Activated CD8-positive, alpha-beta T cell treated with anti-CD3 and anti-CD28 coated beads, Interleukin-2, amount 10 ng/mL, durations not matched to agents 7 days and 5 days (primary cell): ENCODE data around the gene SPATS2L. TPM values are rescaled to one million over a fixed set of nuclear protein-coding genes. Genes with fewer than 3 reads are reported as not detected.

Experiments used
- ATAC-seq: fragments of 150-1000 bp; cut with Tn5 transposase; one replicate; pipeline ENCODE4 v1.10.0; 2021; ENCODE audit warnings: moderate library complexity
- CTCF ChIA-PET: fragments of 350-600 bp; sonication (Branson Sonifier 250); formaldehyde crosslinking; loops from one replicate; lab custom pipeline; 2021; ENCODE audit warnings: antibody characterized with exemption; lab: Charles Lee
- POLR2A ChIA-PET: fragments of 350-600 bp; sonication (Branson Sonifier 250); formaldehyde crosslinking; loops from one replicate; lab custom pipeline; 2021; ENCODE audit warnings: antibody characterized with exemption; lab: Charles Lee
- DNase-seq: peaks from one replicate; pipeline ENCODE4 v3.0.0-alpha.2; 2020
- H3K27ac Mint-ChIP-seq: one replicate; pipeline ENCODE4 v1.8.0; 2021; ENCODE audit warnings: mild to moderate bottlenecking, mixed read lengths
- H3K27me3 Mint-ChIP-seq: one replicate; pipeline ENCODE4 v1.8.0; 2021; ENCODE audit warnings: low read depth, mixed read lengths
- H3K36me3 Mint-ChIP-seq: one replicate; pipeline ENCODE4 v1.8.0; 2021; ENCODE audit warnings: low read depth, mixed read lengths
- H3K4me1 Mint-ChIP-seq: one replicate; pipeline ENCODE4 v1.8.0; 2021; ENCODE audit warnings: low read depth, mixed read lengths
- H3K4me3 Mint-ChIP-seq: one replicate; pipeline ENCODE4 v1.8.0; 2021; ENCODE audit warnings: mild to moderate bottlenecking, mixed read lengths
- H3K9me3 Mint-ChIP-seq: one replicate; pipeline ENCODE4 v1.8.0; 2022; ENCODE audit warnings: mixed read lengths; ENCODE audit not compliant: insufficient read depth
- total RNA-seq, 2 experiments: library from RNA; stranded (reverse); gene quantifications; one replicate each; pipeline ENCODE4 v1.2.3, GENCODE V29; 2021

Gene SPATS2L
- total RNA-seq, 2 experiments from 2014 or later = 45.5 to 46.5 TPM

- ChIA-PET CTCF (no interaction called here), POLR2A (interaction anchor here (1.4 kb wide), 1 partner anchor 48 kb away, joined by 5 read pairs; no protein-coding TSS in a partner anchor)
- Mint-ChIP-seq H3K27ac (no peak overlapping the region), H3K4me1 (peaks cover 7% of the 10 kb centered on the region), H3K36me3 (peaks cover 29% of the 10 kb centered on the region), H3K27me3 (no peaks in the 10 kb centered on the region), H3K9me3 (no peaks in the 10 kb centered on the region), H3K4me3 (no peak overlapping the region)
- ATAC-seq = no peak
- no peak for DNase-seq
These were observed 116.2 kb downstream of the SPATS2L start for GRCh38 chr2:200422532-200423261.

GRCh38 chr2:200423541-200423940 lies 117.0 kb downstream of the SPATS2L start:
- ChIA-PET CTCF (interaction anchor here (0.5 to 1.1 kb wide), 3 partner anchors 18 to 79 kb away, joined by 3 read pairs; no protein-coding TSS in a partner anchor), POLR2A (interaction anchor here (1.4 kb wide), 1 partner anchor 49 kb away, joined by 5 read pairs; no protein-coding TSS in a partner anchor)
- Mint-ChIP-seq H3K27ac (no peak overlapping the region), H3K4me3 (no peak overlapping the region), H3K36me3 (peaks cover 29% of the 10 kb centered on the region), H3K9me3 (no peaks in the 10 kb centered on the region), H3K27me3 (no peaks in the 10 kb centered on the region), H3K4me1 (peaks cover 7% of the 10 kb centered on the region)
- ATAC-seq (no peak), DNase-seq (no peak)

GRCh38 chr2:200425026-200425821 lies 118.7 kb downstream of the SPATS2L start:
- ATAC-seq (no peak), DNase-seq (no peak)
- POLR2A ChIA-PET = no interaction called here
- CTCF ChIA-PET = interaction anchor here (1.3 to 1.6 kb wide), 2 partner anchors 58 to 120 kb away, joined by 4 to 6 read pairs; no protein-coding TSS in a partner anchor
- Mint-ChIP-seq H3K36me3 (peaks cover 18% of the 10 kb centered on the region), H3K9me3 (no peaks in the 10 kb centered on the region), H3K27ac (no peak overlapping the region), H3K4me3 (no peak overlapping the region), H3K4me1 (peaks cover 7% of the 10 kb centered on the region), H3K27me3 (no peaks in the 10 kb centered on the region)

GRCh38 chr2:200426754-200427153 lies 120.3 kb downstream of the SPATS2L start:
- ChIA-PET POLR2A (interaction anchor here (1.2 kb wide), 1 partner anchor 53 kb away, joined by 3 read pairs; no protein-coding TSS in a partner anchor), CTCF (interaction anchor here (0.8 to 1.6 kb wide), 3 partner anchors 46 to 122 kb away, joined by 3 to 6 read pairs (median 3); no protein-coding TSS in a partner anchor)
- Mint-ChIP-seq H3K4me1 (peaks cover 7% of the 10 kb centered on the region), H3K27ac (no peak overlapping the region), H3K36me3 (peaks cover 8% of the 10 kb centered on the region), H3K4me3 (no peak overlapping the region), H3K9me3 (no peaks in the 10 kb centered on the region), H3K27me3 (no peaks in the 10 kb centered on the region)
- ATAC-seq (no peak), DNase-seq (no peak)

- no peaks in the 10 kb centered on the region for H3K9me3 Mint-ChIP-seq
- no peaks in the 10 kb centered on the region for H3K27me3 Mint-ChIP-seq
- no peak overlapping the region for H3K27ac Mint-ChIP-seq
- no peak overlapping the region for H3K4me3 Mint-ChIP-seq
- H3K4me1 Mint-ChIP-seq = peaks cover 7% of the 10 kb centered on the region
- ChIA-PET POLR2A (no interaction called here), CTCF (interaction anchor here (0.9 to 1.1 kb wide), 2 partner anchors 52 to 54 kb away, joined by 3 to 4 read pairs; no protein-coding TSS in a partner anchor)
- H3K36me3 Mint-ChIP-seq = peaks cover 6% of the 10 kb centered on the region
- ATAC-seq = no peak
- DNase-seq = no peak
These were observed 122.6 kb downstream of the SPATS2L start for GRCh38 chr2:200428961-200429665.

GRCh38 chr2:200430017-200430416 lies 123.5 kb downstream of the SPATS2L start:
- Mint-ChIP-seq H3K9me3 (no peaks in the 10 kb centered on the region), H3K36me3 (peaks cover 8% of the 10 kb centered on the region), H3K27me3 (no peaks in the 10 kb centered on the region), H3K27ac (no peak overlapping the region), H3K4me3 (no peak overlapping the region), H3K4me1 (peaks cover 7% of the 10 kb centered on the region)
- ATAC-seq = no peak
- no peak for DNase-seq
- ChIA-PET CTCF (no interaction called here), POLR2A (no interaction called here)

- ATAC-seq (no peak), DNase-seq (no peak)
- H3K4me3 Mint-ChIP-seq = no peak overlapping the region
- CTCF ChIA-PET = no interaction called here
- H3K9me3 Mint-ChIP-seq = no peaks in the 10 kb centered on the region
- H3K27me3 Mint-ChIP-seq = no peaks in the 10 kb centered on the region
- H3K36me3 Mint-ChIP-seq = peaks cover 20% of the 10 kb centered on the region
- POLR2A ChIA-PET = no interaction called here
- H3K27ac Mint-ChIP-seq = no peak overlapping the region
- no peaks in the 10 kb centered on the region for H3K4me1 Mint-ChIP-seq
These were observed 125.7 kb downstream of the SPATS2L start for GRCh38 chr2:200431996-200432705.

DNA sequence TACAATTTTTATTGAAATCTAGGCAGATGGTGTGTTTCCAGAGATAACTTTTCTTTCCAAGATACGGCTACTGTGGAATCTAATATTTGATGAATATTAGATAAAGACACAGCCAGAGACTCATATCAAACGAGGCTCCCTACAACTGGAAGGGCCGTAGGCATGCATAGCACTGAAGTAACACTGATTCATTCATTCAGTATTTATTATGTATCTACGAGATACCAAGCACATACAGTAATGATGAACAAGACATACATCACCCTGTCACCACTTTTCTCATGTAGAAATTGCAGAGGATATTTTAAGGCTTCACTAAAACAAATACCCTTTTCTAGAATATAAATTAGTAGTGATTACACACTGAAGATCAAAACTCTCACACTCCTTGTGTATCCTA lies 128.9 kb downstream of the SPATS2L start:
- DNase-seq (no peak), ATAC-seq (no peak)
- Mint-ChIP-seq H3K4me3 (no peak overlapping the region), H3K27me3 (no peaks in the 10 kb centered on the region), H3K27ac (no peak overlapping the region), H3K4me1 (no peaks in the 10 kb centered on the region), H3K36me3 (peaks cover 37% of the 10 kb centered on the region), H3K9me3 (no peaks in the 10 kb centered on the region)
- ChIA-PET POLR2A (no interaction called here), CTCF (no interaction called here)

DNA sequence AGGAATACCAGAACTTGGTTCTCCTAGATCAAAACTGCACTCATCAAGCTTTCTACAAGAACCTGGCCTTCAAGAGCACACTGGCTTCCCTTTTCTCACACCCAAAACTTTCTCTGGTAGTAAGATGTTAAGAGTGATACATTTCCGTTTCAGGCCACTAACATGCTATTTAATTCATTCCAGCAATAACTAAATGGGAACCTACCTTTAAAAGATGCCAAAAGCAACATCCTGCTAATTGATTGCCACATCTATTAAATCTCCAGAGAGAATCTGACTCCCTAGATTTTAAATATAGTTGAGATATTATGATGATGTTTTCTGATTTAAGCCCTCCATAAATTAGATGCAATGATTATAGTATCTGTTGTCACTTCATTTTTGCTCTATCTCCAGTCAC lies 131.8 kb downstream of the SPATS2L start:
- Mint-ChIP-seq H3K4me3 (no peak overlapping the region), H3K36me3 (peaks cover 44% of the 10 kb centered on the region), H3K9me3 (no peaks in the 10 kb centered on the region), H3K4me1 (no peaks in the 10 kb centered on the region), H3K27ac (no peak overlapping the region), H3K27me3 (no peaks in the 10 kb centered on the region)
- no peak for DNase-seq
- ChIA-PET POLR2A (no interaction called here), CTCF (no interaction called here)
- no peak for ATAC-seq

GRCh38 chr2:200438846-200439245 lies 132.4 kb downstream of the SPATS2L start:
- DNase-seq = no peak
- H3K36me3 Mint-ChIP-seq = peaks cover 50% of the 10 kb centered on the region
- no peaks in the 10 kb centered on the region for H3K4me1 Mint-ChIP-seq
- no peak overlapping the region for H3K4me3 Mint-ChIP-seq
- H3K27ac Mint-ChIP-seq = no peak overlapping the region
- no peak for ATAC-seq
- ChIA-PET POLR2A (no interaction called here), CTCF (no interaction called here)
- no peaks in the 10 kb centered on the region for H3K27me3 Mint-ChIP-seq
- H3K9me3 Mint-ChIP-seq = no peaks in the 10 kb centered on the region

- Mint-ChIP-seq H3K36me3 (peaks cover 49% of the 10 kb centered on the region), H3K4me1 (no peaks in the 10 kb centered on the region), H3K4me3 (no peak overlapping the region), H3K27me3 (no peaks in the 10 kb centered on the region), H3K9me3 (no peaks in the 10 kb centered on the region), H3K27ac (no peak overlapping the region)
- ChIA-PET POLR2A (no interaction called here), CTCF (interaction anchor here (1.3 kb wide), 1 partner anchor 10 kb away, joined by 4 read pairs; no protein-coding TSS in a partner anchor)
- no peak for DNase-seq
- ATAC-seq = no peak
These were observed 133.5 kb downstream of the SPATS2L start for GRCh38 chr2:200439981-200440380.
